ENCODE measurements around the gene RPS29. TPM values are rescaled to one million over a fixed set of nuclear protein-coding genes. Genes with fewer than 3 reads are reported as not detected.
"Not testable (repeated sequence)": the region's sequence is repeated elsewhere in the genome, so short reads cannot be mapped to it uniquely, and the experiment has no call there.

Gene RPS29
- total RNA-seq, 1 donor from 2014 or later: 2,262 TPM

- H3K27ac ChIP-seq: no peak overlapping the region
- H3K9me3 ChIP-seq: no peaks in the 10 kb centered on the region
- no peak for DNase-seq (ENCODE audit: low spot score in 2 of 2)
- H3K27me3 ChIP-seq: no peaks in the 10 kb centered on the region
- H3K4me3 ChIP-seq: no peak overlapping the region
- H3K4me1 ChIP-seq: peaks cover 4 to 9% of the 10 kb centered on the region in 2 donors
- no peak for TF ChIP-seq CTCF (IDR thresholded peaks at IDR 0.05)
- H3K36me3 ChIP-seq: peaks cover under 1% of the 10 kb centered on the region in 2 donors
- intact Hi-C loops (cut with DNase I): loop anchor here (5.0 kb wide), 1 partner anchor 103 kb away; the partner anchor contains the start of gene KLHDC1
Measured at GRCh38 chr14:49589387-49589786, 3.2 kb upstream of the RPS29 start.

- no peaks in the 10 kb centered on the region for H3K27me3 ChIP-seq
- peak; percentile 67 to 89 (median 77) for TF ChIP-seq CTCF (IDR thresholded peaks at IDR 0.05)
- H3K4me1 ChIP-seq: peaks cover 4 to 16% of the 10 kb centered on the region in 2 donors
- H3K9me3 ChIP-seq: no peaks in the 10 kb centered on the region
- peak overlapping the region; percentile 78 to 93 for H3K27ac ChIP-seq
- DNase-seq (ENCODE audit: low spot score in 2 of 2): no peak
- intact Hi-C loops (cut with DNase I): loop anchor here (2.0 to 5.0 kb wide), 2 partner anchors 34 to 105 kb away; partner anchors contain the start of genes KLHDC1, MGAT2 and RPL36AL
- peak overlapping the region; percentile 73 to 90 for H3K4me3 ChIP-seq
- H3K36me3 ChIP-seq: peaks cover 15 to 25% of the 10 kb centered on the region in 2 donors
Measured at GRCh38 chr14:49586673-49587460, 687 bp upstream of the RPS29 start.

GRCh38 chr14:49584981-49585640 lies 1.1 kb downstream of the RPS29 start:
- not testable (repeated sequence) for H3K27me3 ChIP-seq; DNase-seq (ENCODE audit: low spot score in 2 of 2); H3K9me3 ChIP-seq; H3K27ac ChIP-seq
- H3K36me3 ChIP-seq: peaks cover 15 to 28% of the 10 kb centered on the region in 2 donors
- peak overlapping the region; percentile 73 to 90 for H3K4me3 ChIP-seq
- H3K4me1 ChIP-seq: peaks cover 4 to 16% of the 10 kb centered on the region in 2 donors
- intact Hi-C loops (cut with DNase I): loop anchor here (5.0 kb wide), 1 partner anchor 107 kb away; the partner anchor contains the start of gene KLHDC1

GRCh38 chr14:49584058-49584457 lies 2.1 kb downstream of the RPS29 start:
- H3K9me3 ChIP-seq: no peaks in the 10 kb centered on the region
- peaks cover 15 to 28% of the 10 kb centered on the region in 2 donors for H3K36me3 ChIP-seq
- peaks cover 4 to 16% of the 10 kb centered on the region in 2 donors for H3K4me1 ChIP-seq
- DNase-seq (ENCODE audit: low spot score in 2 of 2): no peak
- H3K27ac ChIP-seq: no peak overlapping the region
- intact Hi-C loops (cut with DNase I): no loop called here
- TF ChIP-seq CTCF (IDR thresholded peaks at IDR 0.05): no peak
- H3K4me3 ChIP-seq: peak overlapping the region; percentile 1 to 73
- H3K27me3 ChIP-seq: no peaks in the 10 kb centered on the region

- Histone ChIP-seq H3K27me3 (no peaks in the 10 kb centered on the region), H3K4me1 (peaks cover 4 to 16% of the 10 kb centered on the region in 2 donors), H3K27ac (no peak overlapping the region), H3K9me3 (no peaks in the 10 kb centered on the region), H3K36me3 (peaks cover 15 to 28% of the 10 kb centered on the region in 2 donors), H3K4me3 (no peak overlapping the region)
- TF ChIP-seq CTCF (IDR thresholded peaks at IDR 0.05): no peak
- DNase-seq (ENCODE audit: low spot score in 2 of 2): no peak
- intact Hi-C loops (cut with DNase I): no loop called here
Measured at GRCh38 chr14:49583629-49584028, 2.6 kb downstream of the RPS29 start.

Data from ascending aorta (tissue), 2 donors.